Esophagus muscularis mucosa (tissue), 3 donors: ENCODE measurements around the gene LMF1.

ENCODE experiments used
- POLR2A ChIP-seq: fragments of 450-650 bp; IDR thresholded peaks from one replicate; pipeline ENCODE4 v1.6.1; 2017; ENCODE audit warnings: antibody characterized with exemption, moderate library complexity, mild to moderate bottlenecking, low read depth
- POLR2AphosphoS5 ChIP-seq, 2 donors: sonication (generic); formaldehyde crosslinking; IDR thresholded peaks; one replicate each; pipeline ENCODE4 v1.6.1; 2017; ENCODE audit warnings: antibody characterized with exemption in 2 of 2
- TF ChIP-seq, protein P1 (sequence below), 3 experiments: fragments of 200-600 bp in 2 of 3; fragments of 450-650 bp in 1 of 3; sonication (generic) in 2 of 3; IDR thresholded peaks; one replicate each; pipeline ENCODE4 v1.5.1; 2017 to 2019; ENCODE audit warnings: antibody characterized with exemption in 3 of 3, mild to moderate bottlenecking in 2 of 3, moderate library complexity in 1 of 3

DNA sequence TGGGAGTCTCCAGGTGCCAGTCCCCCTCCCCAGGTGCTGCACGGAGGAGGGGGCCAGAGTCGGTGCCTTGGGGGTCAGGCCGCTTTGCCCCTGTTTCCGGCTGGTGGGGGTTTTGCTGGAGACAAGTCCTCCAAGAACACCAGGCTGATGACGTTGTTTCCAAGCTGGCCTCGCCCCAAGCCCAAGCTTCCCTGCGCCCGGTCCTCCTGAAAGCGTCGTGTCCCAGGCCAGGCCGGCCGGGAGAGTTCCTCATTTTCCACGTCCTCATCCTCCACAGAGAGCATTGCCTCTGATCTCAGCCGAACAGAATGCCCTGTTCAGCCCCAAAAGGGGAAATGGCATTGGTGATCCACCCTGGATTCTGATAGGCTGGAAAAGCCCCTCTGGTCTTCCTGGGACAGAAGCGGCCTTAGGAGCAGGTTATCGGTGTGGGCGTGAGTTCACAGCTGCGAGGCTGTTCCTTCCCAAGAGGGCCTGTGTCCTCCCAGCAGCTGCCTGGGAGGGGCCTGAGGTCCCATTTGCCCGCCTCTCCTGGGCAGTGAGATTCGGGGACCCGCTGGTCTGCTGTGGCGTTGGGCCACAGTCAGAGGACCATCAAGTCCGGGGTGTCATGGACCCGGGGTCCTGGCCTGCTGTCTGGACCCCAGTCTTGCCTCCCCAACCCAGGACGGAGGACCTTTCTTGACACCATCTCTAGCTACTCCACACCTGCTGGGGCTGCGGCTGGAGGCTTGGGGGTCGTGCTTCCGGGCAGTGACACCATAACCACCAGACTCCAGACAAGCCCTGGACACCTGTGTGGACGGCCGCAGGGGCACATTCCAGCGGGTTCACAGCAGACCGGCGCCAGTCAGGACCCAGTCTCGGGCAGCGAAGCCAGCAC lies 17.9 kb upstream of the LMF1 start:
- TF ChIP-seq, protein P1, sequence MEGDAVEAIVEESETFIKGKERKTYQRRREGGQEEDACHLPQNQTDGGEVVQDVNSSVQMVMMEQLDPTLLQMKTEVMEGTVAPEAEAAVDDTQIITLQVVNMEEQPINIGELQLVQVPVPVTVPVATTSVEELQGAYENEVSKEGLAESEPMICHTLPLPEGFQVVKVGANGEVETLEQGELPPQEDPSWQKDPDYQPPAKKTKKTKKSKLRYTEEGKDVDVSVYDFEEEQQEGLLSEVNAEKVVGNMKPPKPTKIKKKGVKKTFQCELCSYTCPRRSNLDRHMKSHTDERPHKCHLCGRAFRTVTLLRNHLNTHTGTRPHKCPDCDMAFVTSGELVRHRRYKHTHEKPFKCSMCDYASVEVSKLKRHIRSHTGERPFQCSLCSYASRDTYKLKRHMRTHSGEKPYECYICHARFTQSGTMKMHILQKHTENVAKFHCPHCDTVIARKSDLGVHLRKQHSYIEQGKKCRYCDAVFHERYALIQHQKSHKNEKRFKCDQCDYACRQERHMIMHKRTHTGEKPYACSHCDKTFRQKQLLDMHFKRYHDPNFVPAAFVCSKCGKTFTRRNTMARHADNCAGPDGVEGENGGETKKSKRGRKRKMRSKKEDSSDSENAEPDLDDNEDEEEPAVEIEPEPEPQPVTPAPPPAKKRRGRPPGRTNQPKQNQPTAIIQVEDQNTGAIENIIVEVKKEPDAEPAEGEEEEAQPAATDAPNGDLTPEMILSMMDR (IDR thresholded peaks at IDR 0.05) = no peak
- TF ChIP-seq POLR2AphosphoS5 (IDR thresholded peaks at IDR 0.05) (no peak), POLR2A (no peak)
